ENCODE measurements around the gene SLC24A3. TPM values are rescaled to one million over a fixed set of nuclear protein-coding genes. Genes with fewer than 3 reads are reported as not detected.
A peak's percentile ranks its signal among the peaks of the same experiment; 100 is the strongest.

The SLC24A3 gene
- total and polyA plus RNA-seq, 5 experiments from 2014 or later, result not detected

DNA sequence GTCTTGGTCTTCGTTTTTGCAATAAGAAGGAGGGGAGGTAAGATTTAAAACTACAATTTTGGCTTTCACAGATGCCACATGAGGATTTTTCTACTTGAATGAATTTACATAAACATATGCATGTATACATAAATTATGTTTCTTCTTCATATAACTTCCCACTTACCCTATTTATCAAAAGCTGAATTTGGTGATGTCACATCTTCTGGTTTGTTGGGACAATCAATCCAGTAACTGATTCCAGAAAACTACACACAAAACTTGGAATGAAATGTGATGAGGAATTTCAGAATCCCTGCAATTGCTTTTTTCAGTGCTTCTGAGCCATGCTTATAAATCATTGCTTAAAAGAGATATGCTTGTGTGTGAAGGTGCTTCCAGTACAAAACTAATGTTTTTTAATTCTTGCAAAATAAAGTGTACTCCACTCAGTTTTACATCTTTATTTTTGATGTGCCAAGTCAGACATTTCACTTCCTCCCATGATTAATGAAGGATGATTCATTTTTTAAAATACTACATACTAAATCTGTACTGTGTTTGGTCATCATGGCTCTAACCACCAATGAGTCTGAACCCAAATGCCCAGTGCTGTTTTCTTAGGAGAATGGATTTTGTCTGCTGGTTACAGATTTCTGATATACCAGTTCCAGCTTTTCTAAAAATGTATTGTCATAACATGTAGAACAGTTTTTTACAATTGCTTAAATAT is 513.5 kb downstream of the SLC24A3 start:
- Mint-ChIP-seq H3K4me3 (no peak overlapping the region), H3K4me1 (peaks cover 0 to 5% (median 0%) of the 10 kb centered on the region in 4 donors), H3K36me3 (no peaks in the 10 kb centered on the region), H3K27ac (no peak overlapping the region), H3K9me3 (no peaks in the 10 kb centered on the region), H3K27me3 (peaks cover 0 to 6% (median 0%) of the 10 kb centered on the region in 5 donors)
- ATAC-seq (no peak), DNase-seq (no peak)
- POLR2A ChIA-PET, result no interaction called here

- ATAC-seq, result no peak
- H3K4me1 Mint-ChIP-seq, result peaks cover 0 to 5% (median 0%) of the 10 kb centered on the region in 4 donors
- H3K36me3 Mint-ChIP-seq, result no peaks in the 10 kb centered on the region
- POLR2A ChIA-PET, result no interaction called here
- no peaks in the 10 kb centered on the region for H3K9me3 Mint-ChIP-seq
- peaks cover 0 to 4% (median 0%) of the 10 kb centered on the region in 5 donors for H3K27me3 Mint-ChIP-seq
- DNase-seq, result no peak
- H3K4me3 Mint-ChIP-seq, result no peak overlapping the region
- no peak overlapping the region for H3K27ac Mint-ChIP-seq
Measured at GRCh38 chr20:19727251-19727847, 514.9 kb downstream of the SLC24A3 start.

DNA sequence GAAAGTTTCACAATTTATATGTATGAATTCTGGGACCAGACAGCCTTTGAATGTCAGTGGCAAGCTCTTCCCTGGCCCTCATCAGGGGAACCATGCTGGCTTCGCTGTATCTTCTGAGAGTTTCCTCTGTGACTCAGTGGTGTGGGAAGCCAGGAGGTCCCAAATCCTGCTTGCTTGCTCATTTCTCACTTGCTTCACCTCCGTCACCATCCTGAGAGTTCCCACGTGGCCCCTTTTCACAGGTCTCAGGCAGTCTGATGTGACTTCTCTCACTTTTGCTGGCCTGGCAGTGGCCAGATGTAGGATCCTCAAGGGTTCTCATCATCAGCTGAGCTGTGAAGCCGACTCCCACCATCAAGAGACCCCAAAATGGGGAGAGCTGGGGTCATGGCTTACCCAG is 517.2 kb downstream of the SLC24A3 start:
- POLR2A ChIA-PET, result no interaction called here
- no peak for ATAC-seq
- H3K27me3 Mint-ChIP-seq, result peaks cover 0 to 4% (median 0%) of the 10 kb centered on the region in 5 donors

GRCh38 chr20:19730706-19731105 is 518.3 kb downstream of the SLC24A3 start:
- POLR2A ChIA-PET, result no interaction called here
- H3K4me3 Mint-ChIP-seq, result no peak overlapping the region
- peaks cover 0 to 9% (median 0%) of the 10 kb centered on the region in 4 donors for H3K4me1 Mint-ChIP-seq
- H3K27me3 Mint-ChIP-seq, result peaks cover 0 to 4% (median 0%) of the 10 kb centered on the region in 5 donors
- no peak overlapping the region for H3K27ac Mint-ChIP-seq
- H3K36me3 Mint-ChIP-seq, result no peaks in the 10 kb centered on the region
- H3K9me3 Mint-ChIP-seq, result no peaks in the 10 kb centered on the region
- ATAC-seq (no peak), DNase-seq (no peak)

More for the DNA sequence above, 517.2 kb downstream of the SLC24A3 start:
- peak overlapping the region in 1 of 10 donors; percentile 41 for H3K27ac Mint-ChIP-seq
- H3K9me3 Mint-ChIP-seq, result no peaks in the 10 kb centered on the region
- peaks cover 0 to 5% (median 0%) of the 10 kb centered on the region in 4 donors for H3K4me1 Mint-ChIP-seq
- H3K36me3 Mint-ChIP-seq, result no peaks in the 10 kb centered on the region
- H3K4me3 Mint-ChIP-seq, result no peak overlapping the region
- no peak for DNase-seq

GRCh38 chr20:19734811-19735210 is 522.4 kb downstream of the SLC24A3 start:
- Mint-ChIP-seq H3K36me3 (no peaks in the 10 kb centered on the region), H3K27ac (no peak overlapping the region), H3K9me3 (no peaks in the 10 kb centered on the region), H3K4me3 (no peak overlapping the region), H3K27me3 (peaks cover 0 to 7% (median 3%) of the 10 kb centered on the region in 5 donors), H3K4me1 (peaks cover 0 to 8% (median 0%) of the 10 kb centered on the region in 4 donors)
- ATAC-seq, result no peak
- no peak for DNase-seq
- POLR2A ChIA-PET, result no interaction called here

DNA sequence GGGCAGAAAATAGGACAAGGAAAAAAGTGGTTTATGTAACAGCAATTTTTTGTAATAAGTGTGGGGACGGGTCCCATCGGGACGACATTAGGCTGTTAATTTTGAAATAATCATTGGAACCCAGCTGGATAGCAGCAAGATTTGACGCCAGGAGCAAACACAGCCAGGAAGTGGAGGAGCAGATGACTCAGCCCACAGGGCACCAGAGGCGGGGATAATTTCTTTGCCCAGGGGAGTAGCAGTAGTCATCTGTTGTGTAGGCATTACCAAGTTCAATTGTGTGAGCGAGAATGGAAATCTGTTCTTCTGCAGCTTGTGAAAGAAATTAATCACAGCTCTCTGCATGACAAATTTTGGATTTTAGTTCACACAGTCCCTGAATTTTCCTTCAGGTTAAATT is 523.0 kb downstream of the SLC24A3 start:
- Mint-ChIP-seq H3K4me1 (peaks cover 0 to 8% (median 0%) of the 10 kb centered on the region in 4 donors), H3K36me3 (no peaks in the 10 kb centered on the region), H3K27ac (no peak overlapping the region), H3K4me3 (no peak overlapping the region), H3K9me3 (no peaks in the 10 kb centered on the region), H3K27me3 (peaks cover 0 to 7% (median 2%) of the 10 kb centered on the region in 5 donors)
- ATAC-seq (no peak), DNase-seq (no peak)
- POLR2A ChIA-PET, result no interaction called here

DNA sequence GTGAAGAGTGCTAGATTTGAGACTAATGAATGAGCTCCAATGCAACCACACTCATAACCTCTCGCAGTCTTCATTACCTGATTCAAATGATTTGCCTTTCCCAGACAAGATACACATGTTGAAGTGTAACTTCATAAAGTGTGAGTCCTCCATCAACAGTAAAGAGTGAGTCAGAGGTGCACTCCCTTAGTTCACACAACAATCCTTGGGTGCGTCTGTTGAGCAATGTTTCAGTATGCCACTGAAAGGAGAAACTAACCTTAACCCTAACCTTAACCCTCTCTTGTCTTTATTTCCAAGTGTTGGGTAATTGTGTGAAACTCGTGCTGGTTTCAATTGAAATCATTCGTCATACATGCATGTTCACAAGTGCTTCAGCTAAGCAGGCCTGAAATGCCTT is 524.6 kb downstream of the SLC24A3 start:
- Mint-ChIP-seq H3K4me1 (peaks cover 0 to 8% (median 0%) of the 10 kb centered on the region in 4 donors), H3K27ac (no peak overlapping the region), H3K36me3 (no peaks in the 10 kb centered on the region), H3K4me3 (no peak overlapping the region), H3K9me3 (no peaks in the 10 kb centered on the region), H3K27me3 (peaks cover 0 to 17% (median 5%) of the 10 kb centered on the region in 5 donors)
- no peak for ATAC-seq
- POLR2A ChIA-PET, result no interaction called here
- DNase-seq, result no peak

DNA sequence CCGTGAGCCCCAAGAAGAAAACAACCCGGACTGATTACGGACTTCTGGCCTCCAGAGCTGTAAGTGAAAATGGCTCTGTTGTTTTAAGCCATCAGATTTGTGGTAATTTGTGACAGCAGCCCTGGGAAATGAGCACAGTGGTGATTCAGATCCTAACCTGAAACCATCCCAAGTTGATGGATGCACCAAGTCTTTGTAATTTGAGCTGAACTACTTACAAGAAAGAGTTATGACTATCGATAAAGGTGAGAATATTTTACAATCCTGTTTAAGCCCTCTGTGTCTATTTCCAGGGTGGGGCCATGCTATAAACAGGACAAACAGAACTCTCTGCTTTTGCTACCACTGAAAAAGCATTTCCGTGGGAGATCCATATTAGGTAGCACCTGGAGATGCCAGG is 526.5 kb downstream of the SLC24A3 start:
- peaks cover 3 to 29% (median 7%) of the 10 kb centered on the region in 5 donors for H3K27me3 Mint-ChIP-seq
- POLR2A ChIA-PET, result no interaction called here

DNA sequence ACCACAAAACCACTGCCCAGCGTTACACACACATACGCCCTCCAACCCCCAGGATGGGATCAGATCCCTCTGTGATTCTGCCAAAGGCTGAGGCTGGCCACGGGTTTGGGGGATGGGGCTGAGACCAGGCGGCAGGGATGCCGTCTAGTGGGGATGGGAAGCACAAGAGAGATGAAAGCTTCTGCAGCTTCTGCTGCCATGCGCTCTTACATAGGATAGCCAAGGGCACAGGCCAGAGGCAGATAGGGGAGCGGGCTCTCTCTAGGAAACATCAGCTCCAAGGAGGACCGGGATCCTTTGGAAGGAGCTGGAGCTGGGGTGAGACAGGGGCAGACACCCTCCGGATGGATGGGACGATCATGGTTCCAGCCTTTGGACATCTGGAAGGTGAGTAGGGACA is 526.9 kb downstream of the SLC24A3 start:
- peaks cover 3 to 29% (median 7%) of the 10 kb centered on the region in 5 donors for H3K27me3 Mint-ChIP-seq
- ATAC-seq, result no peak
- H3K4me1 Mint-ChIP-seq, result peaks cover 0 to 8% (median 0%) of the 10 kb centered on the region in 4 donors
- no peaks in the 10 kb centered on the region for H3K36me3 Mint-ChIP-seq
- H3K27ac Mint-ChIP-seq, result no peak overlapping the region
- no peak for DNase-seq
- POLR2A ChIA-PET, result no interaction called here
- peaks cover 0 to 3% (median 0%) of the 10 kb centered on the region in 9 donors for H3K9me3 Mint-ChIP-seq
- H3K4me3 Mint-ChIP-seq, result no peak overlapping the region

More for the DNA sequence above, 526.5 kb downstream of the SLC24A3 start:
- ATAC-seq (no peak), DNase-seq (no peak)
- Mint-ChIP-seq H3K4me3 (no peak overlapping the region), H3K27ac (no peak overlapping the region), H3K9me3 (no peaks in the 10 kb centered on the region), H3K36me3 (no peaks in the 10 kb centered on the region), H3K4me1 (peaks cover 0 to 8% (median 0%) of the 10 kb centered on the region in 4 donors)

- Mint-ChIP-seq H3K9me3 (peaks cover 0 to 10% (median 4%) of the 10 kb centered on the region in 9 donors), H3K27me3 (peaks cover 4 to 29% (median 7%) of the 10 kb centered on the region in 5 donors), H3K4me1 (peaks cover 0 to 6% (median 0%) of the 10 kb centered on the region in 4 donors), H3K36me3 (no peaks in the 10 kb centered on the region), H3K27ac (no peak overlapping the region), H3K4me3 (no peak overlapping the region)
- ATAC-seq (no peak), DNase-seq (no peak)
- POLR2A ChIA-PET, result no interaction called here
Measured at GRCh38 chr20:19740512-19740911, 528.1 kb downstream of the SLC24A3 start.

DNA sequence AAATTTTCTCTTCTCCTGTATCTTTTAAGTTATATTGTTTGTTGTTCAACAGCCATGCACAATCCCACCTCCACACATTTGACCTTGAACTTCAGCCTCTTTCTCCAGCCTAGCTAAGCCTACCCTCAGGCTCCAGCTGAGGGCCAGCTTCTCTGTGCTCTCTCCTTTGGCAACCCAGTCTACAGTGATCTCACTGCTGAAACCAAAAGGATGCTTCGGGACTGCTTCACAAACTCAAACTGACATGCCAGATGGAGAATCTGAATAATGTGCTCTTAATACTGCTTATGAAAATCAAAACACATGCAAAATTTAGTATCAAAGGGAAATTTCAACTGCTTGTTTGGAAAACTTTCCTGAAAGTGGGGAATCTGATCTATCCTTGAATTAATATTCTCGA is 529.5 kb downstream of the SLC24A3 start:
- no peak for ATAC-seq

DNA sequence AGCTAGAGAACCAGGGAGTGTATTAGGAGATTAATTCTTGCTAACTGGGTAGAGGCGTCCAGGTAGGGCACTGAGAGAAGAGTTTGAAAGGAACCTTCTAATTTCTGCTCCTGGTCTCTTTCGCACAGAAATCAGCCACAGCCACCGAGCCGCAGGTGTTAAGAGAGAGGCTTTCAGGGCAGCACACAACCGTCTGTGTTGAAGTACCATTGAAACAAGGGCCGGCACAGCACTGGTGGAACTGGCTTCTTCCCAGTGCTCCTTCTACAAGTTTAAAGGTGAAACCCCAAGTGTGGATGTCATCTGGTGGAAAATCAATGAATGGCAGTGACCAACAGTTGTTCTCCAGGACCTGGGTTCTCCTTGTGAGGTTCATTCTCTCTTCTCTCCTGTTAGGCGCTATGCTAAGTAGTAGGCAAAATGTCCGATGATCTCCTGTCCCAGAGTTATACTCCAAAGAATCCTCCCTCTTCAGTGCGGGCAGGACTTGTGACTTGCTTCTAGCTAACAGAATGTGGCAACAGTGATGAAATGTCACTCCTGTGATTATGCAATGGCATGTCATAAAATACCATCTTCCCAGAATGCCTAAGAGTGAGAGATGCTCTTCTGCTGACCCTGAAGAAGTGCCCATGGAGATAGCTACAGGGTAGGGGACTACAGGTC is 530.7 kb downstream of the SLC24A3 start:
- H3K27me3 Mint-ChIP-seq, result peaks cover 7 to 29% (median 9%) of the 10 kb centered on the region in 5 donors
- no peaks in the 10 kb centered on the region for H3K4me1 Mint-ChIP-seq
- POLR2A ChIA-PET, result no interaction called here
- no peak overlapping the region for H3K27ac Mint-ChIP-seq
- no peak for DNase-seq
- no peaks in the 10 kb centered on the region for H3K36me3 Mint-ChIP-seq
- peaks cover 0 to 16% (median 6%) of the 10 kb centered on the region in 9 donors for H3K9me3 Mint-ChIP-seq
- no peak for ATAC-seq
- no peak overlapping the region for H3K4me3 Mint-ChIP-seq

More for the DNA sequence above, 529.5 kb downstream of the SLC24A3 start:
- H3K9me3 Mint-ChIP-seq, result peaks cover 0 to 16% (median 5%) of the 10 kb centered on the region in 9 donors
- peaks cover 4 to 29% (median 7%) of the 10 kb centered on the region in 5 donors for H3K27me3 Mint-ChIP-seq
- no peak for DNase-seq
- no peak overlapping the region for H3K4me3 Mint-ChIP-seq
- H3K4me1 Mint-ChIP-seq, result no peaks in the 10 kb centered on the region
- H3K27ac Mint-ChIP-seq, result no peak overlapping the region
- H3K36me3 Mint-ChIP-seq, result no peaks in the 10 kb centered on the region
- POLR2A ChIA-PET, result no interaction called here

- Mint-ChIP-seq H3K4me1 (no peaks in the 10 kb centered on the region), H3K27ac (no peak overlapping the region), H3K4me3 (no peak overlapping the region), H3K27me3 (peaks cover 7 to 29% (median 9%) of the 10 kb centered on the region in 5 donors), H3K9me3 (peaks cover 0 to 16% (median 6%) of the 10 kb centered on the region in 9 donors), H3K36me3 (no peaks in the 10 kb centered on the region)
- ATAC-seq (no peak), DNase-seq (no peak)
- POLR2A ChIA-PET, result no interaction called here
Measured at GRCh38 chr20:19743640-19743995, 531.2 kb downstream of the SLC24A3 start.
